Measurements from ENCODE around the gene EPS8L1. TPM values are rescaled to one million over a fixed set of nuclear protein-coding genes. Genes with fewer than 3 reads are reported as not detected.

Gene EPS8L1
- total RNA-seq, 2 donors from 2014 or later, result 27.5 to 83.9 TPM

GRCh38 chr19:55079400-55080038 lies 3.9 kb downstream of the EPS8L1 start:
- H3K9ac ChIP-seq (ENCODE audit: low read depth in 2 of 2, low read length in 2 of 2), result peak overlapping the region in 1 of 2 donors; percentile 23
- no peak for DNase-seq

GRCh38 chr19:55080121-55080967 lies 4.7 kb downstream of the EPS8L1 start:
- H3K9me3 ChIP-seq, result no peaks in the 10 kb centered on the region
- peaks cover 12% of the 10 kb centered on the region for H3K27me3 ChIP-seq
- intact Hi-C loops (cut with DNase I), result no loop called here
- H3K9ac ChIP-seq (ENCODE audit: low read depth in 2 of 2, low read length in 2 of 2), result peak overlapping the region; percentile 70 to 91
- H3K4me3 ChIP-seq, result peak overlapping the region; percentile 60
- DNase-seq, result peak; percentile 94
- H3K27ac ChIP-seq, result peak overlapping the region; percentile 72
- H3K36me3 ChIP-seq, result no peaks in the 10 kb centered on the region
- no peaks in the 10 kb centered on the region for H3K4me1 ChIP-seq
- TF ChIP-seq CTCF (IDR thresholded peaks at IDR 0.05), result no peak

More at GRCh38 chr19:55079400-55080038, 3.9 kb downstream of the EPS8L1 start:
- Histone ChIP-seq H3K4me3 (peak overlapping the region; percentile 60), H3K27ac (peak overlapping the region; percentile 72), H3K27me3 (peaks cover 12% of the 10 kb centered on the region), H3K36me3 (no peaks in the 10 kb centered on the region), H3K4me1 (no peaks in the 10 kb centered on the region), H3K9me3 (no peaks in the 10 kb centered on the region)
- intact Hi-C loops (cut with DNase I), result no loop called here
- no peak for TF ChIP-seq CTCF (IDR thresholded peaks at IDR 0.05)

GRCh38 chr19:55080968-55081769 lies 5.5 kb downstream of the EPS8L1 start:
- H3K27me3 ChIP-seq, result peaks cover 14% of the 10 kb centered on the region
- H3K9ac ChIP-seq (ENCODE audit: low read depth in 2 of 2, low read length in 2 of 2), result peak overlapping the region; percentile 70 to 91
- peak; percentile 96 for DNase-seq
- peak overlapping the region; percentile 60 for H3K4me3 ChIP-seq
- H3K27ac ChIP-seq, result peak overlapping the region; percentile 72
- no peak for TF ChIP-seq CTCF (IDR thresholded peaks at IDR 0.05)
- H3K9me3 ChIP-seq, result no peaks in the 10 kb centered on the region
- intact Hi-C loops (cut with DNase I), result no loop called here
- no peaks in the 10 kb centered on the region for H3K4me1 ChIP-seq
- H3K36me3 ChIP-seq, result no peaks in the 10 kb centered on the region

- no peaks in the 10 kb centered on the region for H3K36me3 ChIP-seq
- intact Hi-C loops (cut with DNase I), result no loop called here
- TF ChIP-seq CTCF (IDR thresholded peaks at IDR 0.05), result no peak
- no peaks in the 10 kb centered on the region for H3K4me1 ChIP-seq
- H3K9me3 ChIP-seq, result no peaks in the 10 kb centered on the region
- H3K4me3 ChIP-seq, result no peak overlapping the region
- H3K9ac ChIP-seq (ENCODE audit: low read depth in 2 of 2, low read length in 2 of 2), result no peak overlapping the region
- DNase-seq, result no peak
- H3K27ac ChIP-seq, result no peak overlapping the region
- H3K27me3 ChIP-seq, result peaks cover 17% of the 10 kb centered on the region
Measured at GRCh38 chr19:55081770-55082019, 6.0 kb downstream of the EPS8L1 start.

GRCh38 chr19:55082020-55082851 lies 6.6 kb downstream of the EPS8L1 start:
- peaks cover under 1% of the 10 kb centered on the region for H3K4me1 ChIP-seq
- H3K4me3 ChIP-seq, result no peak overlapping the region
- intact Hi-C loops (cut with DNase I), result no loop called here
- H3K9me3 ChIP-seq, result no peaks in the 10 kb centered on the region
- H3K9ac ChIP-seq (ENCODE audit: low read depth in 2 of 2, low read length in 2 of 2), result no peak overlapping the region
- peaks cover 17% of the 10 kb centered on the region for H3K27me3 ChIP-seq
- no peaks in the 10 kb centered on the region for H3K36me3 ChIP-seq
- no peak for TF ChIP-seq CTCF (IDR thresholded peaks at IDR 0.05)
- DNase-seq, result no peak
- H3K27ac ChIP-seq, result no peak overlapping the region
